Activated CD4-positive, alpha-beta memory T cell treated with anti-CD3 and anti-CD28 coated beads, Interleukin-2, amount 10 ng/mL, durations not matched to agents 7 days and 5 days (primary cell): ENCODE measurements around the gene SYT8. TPM values are rescaled to one million over a fixed set of nuclear protein-coding genes. Genes with fewer than 3 reads are reported as not detected.

Experiments
- CTCF ChIA-PET: fragments of 350-600 bp; sonication (Branson Sonifier 250); formaldehyde crosslinking; loops from one replicate; lab custom pipeline; 2021; ENCODE audit warnings: antibody characterized with exemption, inconsistent platforms; lab: Charles Lee
- POLR2A ChIA-PET: fragments of 350-600 bp; sonication (Branson Sonifier 250); formaldehyde crosslinking; loops from one replicate; lab custom pipeline; 2021; ENCODE audit warnings: antibody characterized with exemption; lab: Charles Lee
- DNase-seq: peaks from one replicate; pipeline ENCODE4 v3.0.0-alpha.2; 2020
- H3K27ac Mint-ChIP-seq: one replicate; pipeline ENCODE4 v1.8.0; 2021; ENCODE audit warnings: mild to moderate bottlenecking, mixed read lengths
- H3K27me3 Mint-ChIP-seq: one replicate; pipeline ENCODE4 v1.8.0; 2021; ENCODE audit warnings: mixed read lengths
- H3K36me3 Mint-ChIP-seq: one replicate; pipeline ENCODE4 v1.8.0; 2021; ENCODE audit warnings: low read depth, mixed read lengths
- H3K4me1 Mint-ChIP-seq: one replicate; pipeline ENCODE4 v1.8.0; 2021; ENCODE audit warnings: mixed read lengths
- H3K4me3 Mint-ChIP-seq: one replicate; pipeline ENCODE4 v1.8.0; 2021; ENCODE audit warnings: mild to moderate bottlenecking, mixed read lengths
- H3K9me3 Mint-ChIP-seq: one replicate; pipeline ENCODE4 v1.8.0; 2021; ENCODE audit warnings: mixed read lengths
- total RNA-seq, 2 experiments: library from RNA; stranded (reverse); gene quantifications; one replicate each; pipeline ENCODE4 v1.2.3, GENCODE V29; 2021

The SYT8 gene
- total RNA-seq, 2 experiments from 2014 or later = not detected

GRCh38 chr11:1862588-1863351, 28.0 kb downstream of the SYT8 start:
- peaks cover 6% of the 10 kb centered on the region for H3K4me1 Mint-ChIP-seq
- no peak for DNase-seq
- no peaks in the 10 kb centered on the region for H3K9me3 Mint-ChIP-seq
- H3K4me3 Mint-ChIP-seq = no peak overlapping the region
- peaks cover 16% of the 10 kb centered on the region for H3K36me3 Mint-ChIP-seq
- H3K27me3 Mint-ChIP-seq = no peaks in the 10 kb centered on the region
- ChIA-PET POLR2A (interaction anchor here (1.6 kb wide), 1 partner anchor 9 kb away, joined by 4 read pairs; no protein-coding TSS in a partner anchor), CTCF (interaction anchor here (0.6 kb wide), 1 partner anchor 42 kb away, joined by 4 read pairs; no protein-coding TSS in a partner anchor)
- H3K27ac Mint-ChIP-seq = no peak overlapping the region

- no peak for DNase-seq
- ChIA-PET CTCF (no interaction called here), POLR2A (interaction anchor here (1.6 kb wide), 1 partner anchor 10 kb away, joined by 4 read pairs; no protein-coding TSS in a partner anchor)
- Mint-ChIP-seq H3K27ac (no peak overlapping the region), H3K36me3 (peaks cover 13% of the 10 kb centered on the region), H3K27me3 (no peaks in the 10 kb centered on the region), H3K4me1 (peaks cover 8% of the 10 kb centered on the region), H3K4me3 (no peak overlapping the region), H3K9me3 (no peaks in the 10 kb centered on the region)
These were observed 28.8 kb downstream of the SYT8 start for GRCh38 chr11:1863352-1864216.

- no peak for DNase-seq
- H3K27ac Mint-ChIP-seq = no peak overlapping the region
- peaks cover 10% of the 10 kb centered on the region for H3K36me3 Mint-ChIP-seq
- CTCF ChIA-PET = no interaction called here
- POLR2A ChIA-PET = no interaction called here
- H3K9me3 Mint-ChIP-seq = no peaks in the 10 kb centered on the region
- H3K4me1 Mint-ChIP-seq = peaks cover 13% of the 10 kb centered on the region
- H3K4me3 Mint-ChIP-seq = no peak overlapping the region
- H3K27me3 Mint-ChIP-seq = no peaks in the 10 kb centered on the region
These were observed 29.4 kb downstream of the SYT8 start for GRCh38 chr11:1864231-1864630.

- Mint-ChIP-seq H3K9me3 (no peaks in the 10 kb centered on the region), H3K4me3 (no peak overlapping the region), H3K27me3 (no peaks in the 10 kb centered on the region), H3K36me3 (peaks cover 18% of the 10 kb centered on the region), H3K27ac (no peak overlapping the region), H3K4me1 (peaks cover 18% of the 10 kb centered on the region)
- DNase-seq = no peak
- ChIA-PET CTCF (no interaction called here), POLR2A (interaction anchor here (1.4 kb wide), 1 partner anchor 14 kb away, joined by 3 read pairs; no protein-coding TSS in a partner anchor)
These were observed 30.3 kb downstream of the SYT8 start for GRCh38 chr11:1864831-1865665.

GRCh38 chr11:1866226-1866625, 31.4 kb downstream of the SYT8 start:
- no peaks in the 10 kb centered on the region for H3K27me3 Mint-ChIP-seq
- DNase-seq = no peak
- ChIA-PET POLR2A (interaction anchor here (1.1 to 1.4 kb wide), 2 partner anchors 16 to 53 kb away, joined by 3 read pairs; partner anchors contain the start of gene TNNT3), CTCF (interaction anchor here (2.0 kb wide), 1 partner anchor 16 kb away, joined by 5 read pairs; no protein-coding TSS in a partner anchor)
- peaks cover 22% of the 10 kb centered on the region for H3K36me3 Mint-ChIP-seq
- no peak overlapping the region for H3K27ac Mint-ChIP-seq
- H3K4me3 Mint-ChIP-seq = no peak overlapping the region
- no peaks in the 10 kb centered on the region for H3K9me3 Mint-ChIP-seq
- H3K4me1 Mint-ChIP-seq = peaks cover 30% of the 10 kb centered on the region

- H3K27me3 Mint-ChIP-seq = no peaks in the 10 kb centered on the region
- peaks cover 32% of the 10 kb centered on the region for H3K4me1 Mint-ChIP-seq
- POLR2A ChIA-PET = interaction anchor here (1.1 kb wide), 1 partner anchor 53 kb away, joined by 3 read pairs; the partner anchor contains the start of gene TNNT3
- H3K27ac Mint-ChIP-seq = no peak overlapping the region
- H3K4me3 Mint-ChIP-seq = no peak overlapping the region
- CTCF ChIA-PET = interaction anchor here (2.0 kb wide), 1 partner anchor 16 kb away, joined by 5 read pairs; no protein-coding TSS in a partner anchor
- H3K9me3 Mint-ChIP-seq = no peaks in the 10 kb centered on the region
- H3K36me3 Mint-ChIP-seq = peaks cover 22% of the 10 kb centered on the region
- no peak for DNase-seq
These were observed 32.0 kb downstream of the SYT8 start for GRCh38 chr11:1866776-1867175.

GRCh38 chr11:1867381-1867780, 32.6 kb downstream of the SYT8 start:
- H3K4me3 Mint-ChIP-seq = no peak overlapping the region
- no peaks in the 10 kb centered on the region for H3K27me3 Mint-ChIP-seq
- peaks cover 22% of the 10 kb centered on the region for H3K36me3 Mint-ChIP-seq
- H3K4me1 Mint-ChIP-seq = peaks cover 38% of the 10 kb centered on the region
- no peak overlapping the region for H3K27ac Mint-ChIP-seq
- ChIA-PET POLR2A (interaction anchor here (0.6 kb wide), 1 partner anchor 27 kb away, joined by 4 read pairs; no protein-coding TSS in a partner anchor), CTCF (interaction anchor here (0.8 to 2.0 kb wide), 2 partner anchors 8 to 15 kb away, joined by 3 to 5 read pairs; no protein-coding TSS in a partner anchor)
- no peak for DNase-seq
- H3K9me3 Mint-ChIP-seq = no peaks in the 10 kb centered on the region

- Mint-ChIP-seq H3K9me3 (no peaks in the 10 kb centered on the region), H3K27me3 (no peaks in the 10 kb centered on the region), H3K27ac (no peak overlapping the region), H3K36me3 (peaks cover 22% of the 10 kb centered on the region), H3K4me1 (peaks cover 43% of the 10 kb centered on the region), H3K4me3 (no peak overlapping the region)
- ChIA-PET POLR2A (interaction anchor here (0.6 kb wide), 1 partner anchor 26 kb away, joined by 4 read pairs; no protein-coding TSS in a partner anchor), CTCF (no interaction called here)
- no peak for DNase-seq
These were observed 33.4 kb downstream of the SYT8 start for GRCh38 chr11:1868056-1868635.

GRCh38 chr11:1868636-1869291, 34.0 kb downstream of the SYT8 start:
- H3K4me1 Mint-ChIP-seq = peaks cover 45% of the 10 kb centered on the region
- H3K9me3 Mint-ChIP-seq = no peaks in the 10 kb centered on the region
- H3K36me3 Mint-ChIP-seq = peaks cover 22% of the 10 kb centered on the region
- no peak overlapping the region for H3K4me3 Mint-ChIP-seq
- no peak overlapping the region for H3K27ac Mint-ChIP-seq
- ChIA-PET POLR2A (interaction anchor here (2.1 kb wide), 1 partner anchor 16 kb away, joined by 9 read pairs; the partner anchor contains the start of gene LSP1), CTCF (interaction anchor here (1.2 to 2.8 kb wide), 2 partner anchors 14 to 175 kb away, joined by 3 to 15 read pairs; no protein-coding TSS in a partner anchor)
- H3K27me3 Mint-ChIP-seq = no peaks in the 10 kb centered on the region
- no peak for DNase-seq

- ChIA-PET CTCF (interaction anchor here (0.7 to 2.8 kb wide), 3 partner anchors 13 to 176 kb away, joined by 3 to 15 read pairs (median 3); no protein-coding TSS in a partner anchor), POLR2A (interaction anchor here (1.1 to 2.1 kb wide), 3 partner anchors 17 to 27 kb away, joined by 3 to 9 read pairs (median 3); partner anchors contain the start of gene LSP1)
- Mint-ChIP-seq H3K27me3 (no peaks in the 10 kb centered on the region), H3K36me3 (peaks cover 22% of the 10 kb centered on the region), H3K4me3 (no peak overlapping the region), H3K27ac (no peak overlapping the region), H3K4me1 (peaks cover 45% of the 10 kb centered on the region), H3K9me3 (no peaks in the 10 kb centered on the region)
- no peak for DNase-seq
These were observed 34.9 kb downstream of the SYT8 start for GRCh38 chr11:1869427-1870325.
